NK-92 (cell line): ENCODE results near the gene B4GAT1.
"Not testable (repeated sequence)": the region's sequence is repeated elsewhere in the genome, so short reads cannot be mapped to it uniquely, and the experiment has no call there.

Source experiments
- DNase-seq: peaks from one replicate; lab custom pipeline; 2025; ENCODE audit not compliant: unreplicated experiment; lab: John Stamatoyannopoulos, UW

B4GAT1 gene

DNA sequence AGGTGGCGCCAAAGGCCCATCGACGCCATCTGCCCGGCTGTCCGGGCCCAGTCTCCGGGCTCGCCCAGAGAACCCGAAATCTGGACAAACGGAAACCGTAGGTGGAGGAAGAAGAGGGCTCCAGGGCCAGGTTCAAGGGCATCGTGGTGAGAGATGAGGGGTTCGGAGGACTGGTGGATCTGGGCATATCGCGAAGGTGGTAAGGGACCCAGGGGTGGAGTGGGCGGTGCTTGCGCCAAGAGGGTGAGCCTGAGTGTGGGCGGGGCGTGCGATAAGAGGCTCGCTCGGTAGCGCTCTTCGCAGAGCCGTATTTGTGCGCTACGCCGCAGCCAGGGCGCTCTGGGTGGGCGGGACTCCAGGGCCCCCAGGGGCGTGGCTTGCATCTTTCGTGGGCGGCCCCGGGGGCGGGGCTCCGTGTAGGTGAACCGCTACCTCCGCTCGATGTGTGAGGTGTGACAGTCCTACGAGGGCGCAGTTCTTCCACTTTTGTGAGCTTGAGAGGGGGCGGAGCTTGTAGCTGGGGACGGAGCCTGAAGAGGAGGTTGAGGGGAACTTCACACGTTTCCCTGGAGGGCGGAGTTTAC lies 35.4 kb downstream of the B4GAT1 start:
- peak; percentile 84 for DNase-seq

GRCh38 chr11:66311470-66311964 lies 35.9 kb downstream of the B4GAT1 start:
- DNase-seq, result no peak

- DNase-seq, result not testable (repeated sequence)
Measured at GRCh38 chr11:66310803-66311440, 36.5 kb downstream of the B4GAT1 start.

DNA sequence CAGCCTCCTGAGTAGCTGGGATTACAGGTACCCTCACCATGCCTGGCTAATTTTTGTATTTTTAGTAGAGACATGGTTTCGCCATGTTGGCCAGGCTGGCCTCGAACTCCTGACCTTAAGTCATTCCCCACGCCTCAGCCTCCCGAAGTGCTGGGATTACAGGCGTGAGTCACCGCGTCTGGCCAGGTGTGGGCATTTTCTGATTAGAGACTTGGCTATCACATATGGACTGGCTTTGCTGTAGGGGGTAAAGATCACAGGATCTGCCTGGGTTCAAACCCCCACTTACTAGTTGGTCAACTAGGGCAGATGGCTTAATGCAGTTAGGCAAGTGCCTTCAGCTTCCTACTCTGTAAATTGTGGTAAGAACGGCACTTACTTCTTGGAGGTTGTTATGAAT lies 37.1 kb downstream of the B4GAT1 start:
- DNase-seq, result no peak

- DNase-seq, result no peak
Measured at GRCh38 chr11:66309475-66309874, 38.0 kb downstream of the B4GAT1 start.

DNA sequence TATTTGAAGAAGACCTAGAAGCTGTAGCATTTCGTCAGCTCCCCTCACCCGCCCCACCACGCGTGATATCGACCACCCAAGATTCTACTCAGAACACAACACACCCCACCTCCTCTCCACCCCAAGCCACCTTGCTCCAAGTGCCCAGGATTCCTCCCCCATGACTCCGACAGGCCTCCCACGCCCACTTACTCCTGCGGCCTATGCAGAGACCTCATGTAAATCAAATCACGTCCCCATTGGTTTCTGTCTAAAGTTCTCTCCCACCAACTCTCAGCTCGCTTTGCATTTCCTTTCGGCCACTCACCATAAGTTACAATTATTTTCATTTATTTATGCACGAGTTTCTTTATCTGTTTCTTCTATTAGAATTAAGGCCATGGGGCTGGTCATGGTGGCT lies 44.8 kb downstream of the B4GAT1 start:
- no peak for DNase-seq

DNA sequence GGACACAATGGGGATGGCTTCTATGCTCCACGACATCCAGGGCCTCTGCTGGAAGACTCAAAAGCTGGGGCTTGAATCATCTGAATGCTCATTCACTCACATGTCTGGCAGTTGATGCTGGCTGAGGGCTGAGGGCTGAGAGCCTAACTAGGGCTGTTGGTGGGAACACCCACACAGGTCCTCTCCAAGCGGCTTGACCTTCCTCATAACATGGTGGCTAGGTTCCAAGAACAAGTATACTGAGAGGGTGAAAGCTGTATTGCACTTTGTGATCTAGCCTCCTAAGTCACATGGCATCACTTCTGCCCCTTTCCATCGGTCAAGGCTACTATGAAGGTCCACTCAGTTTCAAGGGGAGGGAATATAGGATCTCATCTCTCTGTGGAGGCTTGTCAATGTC lies 48.2 kb downstream of the B4GAT1 start:
- DNase-seq, result no peak

GRCh38 chr11:66297610-66298009 lies 49.8 kb downstream of the B4GAT1 start:
- no peak for DNase-seq
